T1000 (cell line): Measurements from ENCODE around the gene DGLUCY.
"Not testable (repeated sequence)": the region's sequence is repeated elsewhere in the genome, so short reads cannot be mapped to it uniquely, and the experiment has no call there.

Experiments
- DNase-seq: peaks from one replicate; lab custom pipeline; 2025; ENCODE audit warnings: mixed read lengths; lab: John Stamatoyannopoulos, UW

Gene DGLUCY, protein sequence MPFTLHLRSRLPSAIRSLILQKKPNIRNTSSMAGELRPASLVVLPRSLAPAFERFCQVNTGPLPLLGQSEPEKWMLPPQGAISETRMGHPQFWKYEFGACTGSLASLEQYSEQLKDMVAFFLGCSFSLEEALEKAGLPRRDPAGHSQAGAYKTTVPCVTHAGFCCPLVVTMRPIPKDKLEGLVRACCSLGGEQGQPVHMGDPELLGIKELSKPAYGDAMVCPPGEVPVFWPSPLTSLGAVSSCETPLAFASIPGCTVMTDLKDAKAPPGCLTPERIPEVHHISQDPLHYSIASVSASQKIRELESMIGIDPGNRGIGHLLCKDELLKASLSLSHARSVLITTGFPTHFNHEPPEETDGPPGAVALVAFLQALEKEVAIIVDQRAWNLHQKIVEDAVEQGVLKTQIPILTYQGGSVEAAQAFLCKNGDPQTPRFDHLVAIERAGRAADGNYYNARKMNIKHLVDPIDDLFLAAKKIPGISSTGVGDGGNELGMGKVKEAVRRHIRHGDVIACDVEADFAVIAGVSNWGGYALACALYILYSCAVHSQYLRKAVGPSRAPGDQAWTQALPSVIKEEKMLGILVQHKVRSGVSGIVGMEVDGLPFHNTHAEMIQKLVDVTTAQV

DNA sequence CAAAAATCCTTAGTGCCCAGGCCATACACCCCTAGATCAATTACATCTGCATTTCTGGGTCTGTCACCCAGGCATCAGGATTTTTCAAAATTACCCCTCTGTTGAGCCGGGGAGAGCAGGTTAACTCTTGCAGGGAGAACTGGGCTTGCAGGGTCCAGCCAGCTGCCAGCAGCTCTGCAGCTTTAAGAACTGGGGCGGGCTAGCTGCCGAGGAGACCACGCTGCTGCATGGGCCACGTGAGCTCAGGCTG lies at the start of gene DGLUCY:
Gene DGLUCY (plus strand): TSS at position 245 of the 250 bp plus-strand sequence. CDS start 46,222 bp downstream, outside the sequence.
- DNase-seq, result no peak

DNA sequence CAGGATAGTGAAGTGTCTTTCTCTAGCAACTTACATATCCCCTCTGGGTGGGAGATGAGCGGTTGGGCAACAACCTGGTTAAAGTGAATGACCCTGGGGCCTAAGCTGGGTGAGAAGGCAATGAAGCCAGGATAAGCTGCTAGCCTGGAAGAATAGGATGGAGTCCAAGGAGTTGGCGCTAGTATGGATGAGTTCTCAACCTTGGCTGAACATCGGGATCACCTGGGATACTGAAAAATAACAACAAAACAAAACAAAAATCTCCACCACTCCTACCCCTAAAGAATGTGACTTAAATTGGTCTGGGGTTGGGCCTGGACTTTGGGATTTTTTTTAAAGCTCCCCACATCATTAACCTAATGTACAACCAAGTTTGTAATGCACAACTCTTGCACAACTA lies 48.6 kb upstream of the DGLUCY start:
- DNase-seq, result no peak

DNA sequence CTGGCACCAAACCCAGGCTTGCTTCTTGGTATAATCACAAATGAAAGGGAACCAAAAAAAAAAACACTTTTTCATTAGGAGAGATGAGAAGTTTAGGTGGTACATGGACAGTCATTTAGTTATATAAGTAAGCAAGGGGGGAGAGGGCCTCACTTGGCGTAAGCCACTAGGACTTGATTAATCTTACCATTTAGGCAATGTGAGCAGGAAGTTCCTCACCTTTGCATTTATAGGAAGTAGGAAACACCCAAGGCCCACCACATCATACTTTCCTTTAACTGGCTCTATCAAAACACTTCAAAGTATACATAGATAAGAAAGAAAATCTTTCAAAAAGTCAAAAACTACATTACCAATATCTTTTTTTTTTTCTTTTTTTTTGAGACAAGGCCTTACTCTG lies 46.7 kb upstream of the DGLUCY start:
- no peak for DNase-seq

DNA sequence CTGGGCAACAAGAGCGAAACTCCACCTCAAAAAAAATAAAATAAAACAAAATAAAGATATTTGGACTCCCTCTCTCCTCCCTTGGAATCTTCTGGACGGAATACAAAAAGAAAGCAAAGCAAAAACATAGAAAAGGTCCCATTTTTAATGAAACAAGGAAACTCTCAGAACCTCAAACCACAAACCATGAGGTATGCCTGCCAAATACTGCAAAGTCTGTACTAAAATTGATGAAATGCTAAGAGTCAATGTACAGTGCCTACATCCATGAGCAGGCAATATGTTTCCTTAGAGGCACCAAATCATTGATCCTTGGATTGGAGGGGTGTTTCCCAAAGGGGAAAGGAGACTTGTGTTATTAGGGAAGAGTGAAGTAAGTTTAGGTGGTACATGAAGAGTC lies 45.2 kb upstream of the DGLUCY start:
- no peak for DNase-seq

DNA sequence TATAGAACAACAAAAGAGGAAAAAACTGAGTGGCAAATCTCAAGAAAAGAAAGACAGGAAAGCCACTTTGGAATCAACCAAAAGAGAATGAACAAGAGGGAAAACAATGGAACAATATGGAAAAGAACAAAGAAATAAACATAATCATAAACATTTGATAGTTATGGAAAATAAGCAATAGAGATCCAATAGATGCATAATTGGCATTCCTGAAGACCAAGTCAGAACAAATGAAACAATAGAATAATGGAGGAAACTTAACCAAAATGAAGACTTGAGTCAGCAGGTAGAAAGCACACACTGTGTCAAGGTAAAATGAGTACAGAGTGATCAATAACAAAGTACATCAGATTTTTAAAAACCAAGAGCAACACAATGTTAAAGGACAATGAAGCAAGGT lies 43.3 kb upstream of the DGLUCY start:
- DNase-seq, result no peak

DNA sequence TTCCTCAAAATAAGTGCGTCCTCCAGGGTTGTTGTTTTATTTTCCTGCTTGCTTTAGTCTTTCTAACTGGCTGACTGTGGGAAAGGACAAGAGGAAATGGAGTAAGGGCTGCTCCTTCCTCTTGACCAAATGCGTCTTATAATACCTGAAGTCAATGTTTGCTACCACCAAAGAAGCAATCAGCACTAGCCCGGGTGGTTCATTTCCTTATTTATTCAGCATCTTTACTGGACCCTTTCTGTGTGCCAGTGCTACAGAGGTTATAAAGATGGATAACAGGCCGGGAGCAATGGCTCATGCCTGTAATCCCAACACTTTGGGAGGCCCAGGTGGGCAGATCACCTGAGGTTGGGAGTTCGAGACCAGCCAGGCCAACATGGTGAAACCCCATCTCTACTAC lies 38.3 kb upstream of the DGLUCY start:
- DNase-seq, result no peak

DNA sequence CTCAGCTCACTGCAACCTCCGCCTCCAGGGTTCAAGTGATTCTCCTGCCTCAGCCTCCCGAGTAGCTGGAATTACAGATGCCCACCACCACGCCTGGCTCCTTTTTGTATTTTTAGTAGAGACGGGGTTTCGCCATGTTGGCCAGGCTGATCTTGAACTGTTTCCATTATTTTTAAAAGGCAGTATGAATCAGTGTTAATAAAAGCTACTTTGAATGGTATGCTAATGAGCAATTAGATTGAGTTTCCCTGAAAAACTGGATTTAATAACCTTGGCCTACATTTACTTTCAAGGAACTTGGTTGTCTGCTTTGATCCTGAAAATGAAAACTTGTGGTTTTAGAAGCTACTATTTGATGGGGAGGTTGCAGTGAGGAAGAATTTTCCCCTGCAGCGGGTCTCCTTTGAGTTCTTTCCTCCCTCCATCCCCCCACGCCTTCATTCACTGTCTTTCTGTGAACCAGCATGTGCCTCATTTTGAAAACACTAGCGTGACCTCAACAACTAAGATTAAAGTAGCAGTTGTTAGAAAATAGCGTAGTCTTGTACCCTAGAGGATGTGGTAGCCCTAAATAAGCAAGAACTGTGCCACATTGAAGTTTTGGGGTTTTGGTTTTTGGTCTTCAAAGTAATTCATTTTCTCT lies 35.7 kb upstream of the DGLUCY start:
- DNase-seq, result no peak

DNA sequence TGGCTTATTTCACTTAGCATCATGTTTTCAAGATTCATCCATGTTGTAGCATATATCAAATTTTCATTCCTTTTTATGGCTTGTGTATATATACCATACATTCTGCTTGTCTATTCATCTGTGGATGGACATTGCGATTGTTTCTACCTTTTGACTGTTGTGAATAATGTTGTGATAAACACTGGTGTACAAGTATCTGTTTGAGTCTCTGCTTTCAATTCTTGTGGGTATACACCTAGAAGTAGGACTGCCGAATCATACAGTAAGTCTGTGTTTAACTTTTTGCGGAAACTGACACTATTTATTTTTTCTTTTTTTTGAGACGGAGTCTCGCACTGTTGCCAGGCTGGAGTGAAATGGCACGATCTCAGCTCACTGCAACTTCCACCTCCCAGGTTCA lies 33.8 kb upstream of the DGLUCY start:
- DNase-seq, result no peak

DNA sequence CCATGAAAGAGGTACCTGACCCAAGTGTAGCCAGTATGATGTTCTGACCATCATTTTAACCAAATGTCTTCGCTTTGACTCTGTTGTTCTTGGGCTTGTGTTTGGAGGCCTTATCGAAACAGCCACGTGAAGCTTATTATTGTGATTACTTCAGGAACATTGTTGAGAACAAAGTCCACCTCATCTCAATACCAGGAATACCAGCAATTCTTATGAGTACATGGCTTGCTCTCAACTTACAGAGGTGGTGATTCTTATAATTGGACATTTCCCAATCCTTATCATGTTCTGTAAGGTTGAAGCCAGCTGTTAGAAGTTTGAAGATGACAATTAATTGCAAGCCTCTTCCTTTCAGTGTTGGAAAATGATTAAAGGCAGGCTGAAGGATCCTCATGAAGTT lies 31.6 kb upstream of the DGLUCY start:
- DNase-seq, result no peak

DNA sequence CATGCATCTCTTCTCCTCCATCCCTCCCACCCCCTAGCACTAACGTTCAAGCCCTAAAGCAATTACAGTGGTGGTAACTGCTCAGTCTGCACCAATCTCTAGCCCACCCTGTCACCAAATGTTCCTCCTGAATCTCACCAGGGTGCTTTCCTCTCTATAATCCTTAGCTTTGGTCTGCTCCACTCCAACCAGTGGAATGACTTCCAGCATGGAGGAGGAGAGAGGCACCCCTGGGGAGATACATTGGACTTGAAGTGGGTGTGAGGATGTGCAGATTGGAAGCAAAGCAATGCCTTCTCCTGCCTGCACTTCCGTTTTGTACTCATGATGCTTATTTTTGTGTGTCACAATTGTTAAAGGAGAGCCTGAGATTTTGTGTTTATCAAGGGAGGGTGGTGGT lies 29.4 kb upstream of the DGLUCY start:
- DNase-seq, result no peak

DNA sequence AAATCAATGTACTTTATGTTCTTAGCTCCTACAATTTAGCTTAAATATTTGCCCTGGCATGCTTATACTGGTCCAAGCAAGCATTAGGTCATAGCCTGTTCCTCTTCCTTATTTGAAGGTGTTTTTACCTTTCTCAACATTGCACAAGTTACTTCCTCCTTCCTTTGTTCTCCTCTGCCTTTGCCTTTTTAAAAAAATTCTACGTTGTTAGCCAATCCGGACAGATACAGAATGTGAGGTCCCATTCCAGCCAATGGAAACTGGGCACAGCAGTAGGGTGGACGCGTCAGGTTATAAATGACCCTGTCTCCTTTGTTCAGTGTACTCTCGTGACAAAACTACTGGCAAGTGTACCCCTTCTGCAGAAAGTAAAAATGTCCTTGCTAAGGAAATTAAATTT lies 26.4 kb upstream of the DGLUCY start:
- not testable (repeated sequence) for DNase-seq

DNA sequence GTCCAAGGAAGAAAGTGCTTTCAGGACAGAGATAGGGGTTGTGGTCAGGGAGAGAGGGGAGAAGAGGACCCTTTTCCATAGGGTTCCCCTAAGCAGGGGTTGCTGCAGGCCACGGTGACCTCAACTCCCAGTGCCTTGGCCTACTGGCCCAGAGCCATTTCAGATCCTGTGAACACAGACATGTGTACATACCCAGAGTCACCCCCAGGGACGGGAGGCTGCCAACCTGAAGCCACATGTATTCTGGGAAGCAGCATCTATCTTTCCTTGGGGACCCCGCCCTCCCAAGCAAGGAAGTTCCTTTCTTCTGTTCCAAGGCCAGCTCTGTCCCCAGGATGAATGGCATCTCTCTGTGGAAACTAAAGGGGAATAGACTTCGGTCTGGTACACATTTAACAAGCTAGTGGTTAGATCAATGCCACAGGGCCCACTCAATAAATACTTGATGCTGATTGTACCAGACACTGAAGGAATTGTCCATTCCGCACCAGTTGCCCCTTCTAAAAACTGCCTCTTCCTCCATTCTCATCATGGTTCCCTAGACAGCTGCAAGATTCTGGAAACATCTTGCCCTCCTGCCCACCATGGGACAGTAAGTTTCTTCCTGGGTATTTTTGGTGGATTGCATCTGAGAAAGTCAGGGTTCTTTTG lies 25.2 kb upstream of the DGLUCY start:
- DNase-seq, result no peak

DNA sequence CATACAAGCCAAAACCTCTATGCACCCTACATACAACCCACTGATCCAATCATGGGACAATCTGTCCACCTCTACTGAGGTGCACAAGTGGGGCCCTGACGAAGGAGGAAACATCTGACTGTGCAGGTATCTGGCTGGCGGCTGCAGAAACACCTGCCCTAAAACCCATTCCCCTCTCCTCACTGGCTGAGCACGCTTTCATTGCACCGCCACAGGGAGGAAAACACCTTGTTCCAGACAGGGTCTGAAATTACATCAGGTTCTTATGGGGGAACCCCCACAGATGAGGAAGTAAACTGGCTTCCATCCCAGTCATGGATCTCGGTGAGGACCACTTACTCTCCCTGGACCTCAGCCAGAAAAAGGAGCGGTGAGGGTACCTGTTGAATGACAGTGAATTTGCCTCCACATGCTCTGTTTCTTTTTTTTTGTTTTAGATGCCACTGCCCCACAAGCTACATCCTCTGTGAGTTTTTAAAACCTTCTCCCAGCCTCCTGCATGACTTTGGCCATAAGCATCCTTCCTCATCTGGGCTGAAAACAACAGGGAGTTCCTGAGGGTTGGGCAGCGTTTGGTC lies 23.8 kb upstream of the DGLUCY start:
- no peak for DNase-seq

DNA sequence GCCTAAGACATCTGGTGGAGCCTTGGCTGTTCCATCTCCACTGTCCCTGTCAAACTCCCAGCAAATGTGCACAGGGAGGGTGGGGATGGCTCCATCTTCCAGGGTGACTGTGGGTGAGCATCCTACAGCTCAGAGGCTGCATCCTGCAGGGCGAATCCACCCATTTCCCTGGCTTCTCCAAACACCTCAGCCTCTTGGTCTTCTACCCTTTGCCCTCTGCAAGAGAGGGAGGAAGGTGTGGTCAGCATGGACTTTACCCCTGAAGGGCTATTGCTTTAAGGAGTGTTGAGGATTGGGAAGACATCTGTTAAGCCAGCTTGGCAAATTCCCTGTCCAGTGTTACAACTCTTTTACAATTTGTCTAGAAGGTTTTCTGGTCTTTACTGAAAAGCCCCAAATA lies 23.1 kb upstream of the DGLUCY start:
- DNase-seq, result no peak

DNA sequence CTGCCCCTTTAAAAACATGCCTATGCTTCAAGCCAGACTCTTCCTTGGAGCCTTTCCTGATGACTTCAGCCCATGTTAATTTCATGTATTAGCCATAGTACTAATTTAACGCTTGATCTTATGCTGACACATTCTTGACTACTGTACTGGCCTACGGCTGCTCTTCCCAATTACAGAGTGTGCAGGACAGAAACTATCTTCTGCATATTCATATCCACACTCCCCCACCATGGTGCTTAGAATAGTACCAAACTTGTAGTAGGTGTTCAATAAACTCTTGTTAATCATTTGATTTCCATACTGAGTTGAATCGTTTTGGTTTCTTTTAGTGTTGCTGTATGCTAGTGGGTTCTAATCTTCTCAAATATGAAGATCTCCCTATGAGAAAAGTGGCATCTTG lies 21.8 kb upstream of the DGLUCY start:
- no peak for DNase-seq

DNA sequence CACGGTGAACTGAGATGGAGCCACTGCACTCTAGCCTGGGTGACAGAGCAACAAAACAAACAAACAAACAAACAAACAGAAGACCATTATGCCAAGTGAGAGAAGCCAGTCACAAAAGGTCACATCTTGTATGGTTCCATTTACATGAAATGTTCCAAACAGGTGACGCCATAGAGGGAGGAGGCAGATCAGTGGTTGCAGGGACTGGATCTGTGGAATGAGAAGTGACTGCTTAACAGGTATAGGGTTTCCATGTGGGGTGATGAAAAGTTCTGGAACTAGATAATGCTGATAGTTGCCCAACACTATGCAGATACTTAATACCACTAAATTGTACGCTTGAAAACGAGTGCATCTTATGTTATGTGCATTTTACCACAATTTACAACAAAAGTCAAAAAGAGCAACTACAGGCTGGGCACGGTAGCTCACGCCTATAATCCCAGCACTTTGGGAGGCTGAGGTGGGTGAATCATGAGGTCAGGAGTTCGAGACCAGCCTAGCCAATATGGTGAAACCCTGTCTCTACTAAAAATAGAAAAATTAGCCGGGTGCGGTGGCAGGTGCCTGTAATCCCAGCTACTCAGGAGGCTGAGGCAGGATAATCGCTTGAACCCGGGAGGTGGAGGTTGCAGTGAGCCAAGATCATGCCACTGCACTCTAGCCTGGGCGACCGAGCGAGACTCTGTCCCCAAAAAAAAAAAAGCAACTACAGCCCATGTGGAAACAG lies 20.0 kb upstream of the DGLUCY start:
- not testable (repeated sequence) for DNase-seq

DNA sequence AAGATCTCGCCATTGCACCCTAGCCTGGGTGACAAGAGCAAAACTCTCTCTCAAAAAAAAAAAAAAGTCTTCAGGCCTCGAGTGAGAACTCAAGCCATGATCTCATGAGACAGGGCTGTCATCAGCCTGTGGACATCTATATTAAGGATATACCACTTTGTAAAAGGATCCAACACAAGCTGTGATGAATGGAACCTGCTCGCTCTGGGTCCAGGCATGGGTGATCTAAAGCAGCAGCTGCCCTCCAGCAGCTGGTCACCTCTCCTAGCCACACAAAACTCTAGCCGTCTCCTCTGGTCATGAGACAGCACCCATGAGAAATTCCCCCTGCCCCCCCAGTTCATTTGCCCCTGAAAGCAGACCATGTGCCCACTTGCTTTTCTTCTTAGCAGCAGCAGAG lies 19.1 kb upstream of the DGLUCY start:
- no peak for DNase-seq

DNA sequence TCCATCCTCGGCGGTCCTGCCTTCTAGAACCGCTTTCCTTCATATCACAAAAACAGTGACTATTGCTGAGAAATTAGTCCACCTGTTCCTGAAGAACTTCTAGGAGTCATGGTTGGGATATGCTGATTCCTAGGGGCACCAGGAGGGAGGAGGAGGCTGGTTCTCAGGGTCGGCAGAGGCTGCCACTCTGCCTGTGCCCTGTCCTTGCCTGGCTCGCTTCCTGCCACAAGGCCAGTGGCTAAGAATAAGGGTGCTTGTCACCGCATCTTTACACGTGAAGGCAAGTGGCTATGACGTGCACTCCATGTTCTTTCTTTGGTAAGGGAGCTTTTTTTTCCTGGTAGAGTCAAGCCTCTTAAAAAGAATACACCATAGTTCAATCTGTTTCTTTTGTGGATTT lies 18.7 kb upstream of the DGLUCY start:
- no peak for DNase-seq

DNA sequence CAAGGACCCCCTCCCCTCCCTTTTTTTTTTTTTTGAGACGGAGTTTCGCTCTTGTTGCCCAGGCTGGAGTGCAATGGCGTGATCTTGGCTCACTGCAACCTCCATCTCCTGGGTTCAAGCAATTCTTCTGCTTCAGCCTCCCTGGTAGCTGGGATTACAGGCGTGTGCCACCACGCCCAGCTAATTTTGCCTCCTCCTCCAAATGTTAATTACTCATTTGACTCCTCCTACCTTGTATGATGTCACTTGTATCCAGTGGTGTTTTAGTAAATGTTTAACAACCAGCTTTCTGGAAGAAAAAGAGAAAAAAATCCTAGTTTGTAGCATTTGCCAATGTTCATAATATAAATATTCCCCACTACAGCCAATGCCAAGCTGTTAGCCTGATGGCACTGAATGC lies 16.2 kb upstream of the DGLUCY start:
- not testable (repeated sequence) for DNase-seq

DNA sequence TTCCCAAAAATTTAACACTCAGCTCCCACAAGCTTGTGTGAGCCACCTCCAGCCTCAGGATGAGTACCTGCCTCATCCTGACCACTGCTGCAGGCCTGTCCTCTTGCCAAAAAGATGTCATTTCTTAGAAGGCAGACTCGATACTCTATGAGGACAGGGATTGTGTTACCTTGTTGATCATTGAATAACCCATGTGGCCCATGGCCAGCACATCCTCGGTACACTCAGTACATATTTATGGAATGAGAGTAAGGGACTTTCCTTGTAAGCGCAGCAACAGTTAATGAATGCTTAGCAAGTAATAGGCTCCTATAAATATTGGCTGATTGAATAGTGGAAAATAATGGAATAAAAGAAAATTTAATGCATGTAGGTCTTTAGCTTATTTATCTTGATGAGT lies 15.3 kb upstream of the DGLUCY start:
- DNase-seq, result no peak

DNA sequence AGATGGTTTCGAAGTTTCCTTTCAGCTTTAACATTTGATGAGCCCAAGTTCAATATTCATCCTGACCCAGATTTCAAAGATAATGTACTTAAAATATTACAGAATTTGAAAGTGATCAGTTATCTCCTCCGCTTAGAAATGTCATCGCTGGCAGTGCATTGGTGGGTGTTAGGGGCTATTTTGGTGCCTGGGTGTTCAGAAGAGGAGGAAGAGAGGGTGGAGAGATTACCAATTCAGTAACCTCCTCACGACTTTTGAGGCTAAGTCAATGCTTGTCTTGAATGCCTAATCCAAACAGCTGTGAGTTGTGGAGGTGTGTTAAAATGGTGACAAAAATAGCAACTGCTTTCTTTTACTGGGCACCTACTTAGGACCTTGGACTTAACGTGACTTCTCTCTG lies 13.8 kb upstream of the DGLUCY start:
- no peak for DNase-seq

DNA sequence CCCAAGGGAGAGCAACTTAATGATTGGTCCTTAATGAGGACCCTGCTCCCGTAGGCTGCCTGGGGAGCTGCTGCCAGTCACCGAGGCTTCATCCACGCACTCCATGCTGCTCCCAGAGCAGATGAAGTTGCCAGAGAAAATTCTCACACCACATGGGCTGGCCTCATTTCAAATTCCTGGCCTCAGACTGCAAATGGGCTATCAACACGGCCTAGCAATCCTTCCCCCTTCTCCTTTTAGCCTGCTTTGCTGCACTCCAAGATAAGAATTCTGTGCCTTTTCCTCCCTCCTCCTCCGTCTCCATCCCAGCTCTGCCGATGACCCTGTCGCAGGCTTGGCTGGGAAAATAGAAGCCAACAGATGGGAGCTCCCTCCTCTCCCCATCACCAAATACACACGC lies 10.8 kb upstream of the DGLUCY start:
- DNase-seq, result no peak
